Amniotic stem cell (primary cell): ENCODE data around the gene PTPRU.

Experiments
- DNase-seq: peaks from one replicate; lab custom pipeline; 2025; lab: John Stamatoyannopoulos, UW

PTPRU gene

DNA sequence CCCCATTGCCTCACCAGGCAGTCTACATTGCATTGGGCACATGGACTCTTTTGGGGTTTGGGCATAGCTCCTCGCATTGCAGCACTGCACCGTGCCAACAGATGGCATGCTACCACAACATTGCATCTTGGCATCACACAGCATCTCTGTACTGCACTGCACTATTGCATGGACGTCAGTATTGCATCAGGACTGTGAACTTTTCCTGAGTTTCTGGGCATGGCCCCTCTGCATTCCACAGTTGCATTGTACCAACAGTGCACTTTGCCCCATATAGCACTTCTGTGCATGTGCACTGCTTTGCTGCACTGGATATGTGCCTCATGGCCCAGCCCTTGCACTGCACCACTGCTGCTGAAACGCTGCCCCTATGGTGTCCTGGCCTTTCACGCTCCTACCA lies 9.6 kb downstream of the PTPRU start:
- no peak for DNase-seq

DNA sequence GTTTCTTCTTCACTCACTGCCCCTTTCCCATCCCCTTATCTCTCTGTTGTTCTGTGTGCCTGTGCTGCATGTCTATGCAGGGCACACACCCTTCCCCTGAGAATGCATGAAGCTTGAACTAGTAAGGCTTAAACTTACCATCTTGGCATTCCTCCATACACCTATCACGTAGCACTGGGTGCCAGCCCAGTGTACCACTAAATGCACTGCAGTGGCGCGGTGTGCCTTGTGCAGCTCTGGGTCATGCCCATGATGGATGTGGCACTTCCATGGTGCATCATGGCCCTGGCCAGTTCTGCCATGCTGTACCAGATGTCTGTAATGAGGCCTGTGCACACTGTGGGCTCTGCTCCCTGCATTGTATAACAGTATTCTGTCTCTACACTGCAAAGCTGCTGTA lies 10.7 kb downstream of the PTPRU start:
- no peak for DNase-seq

DNA sequence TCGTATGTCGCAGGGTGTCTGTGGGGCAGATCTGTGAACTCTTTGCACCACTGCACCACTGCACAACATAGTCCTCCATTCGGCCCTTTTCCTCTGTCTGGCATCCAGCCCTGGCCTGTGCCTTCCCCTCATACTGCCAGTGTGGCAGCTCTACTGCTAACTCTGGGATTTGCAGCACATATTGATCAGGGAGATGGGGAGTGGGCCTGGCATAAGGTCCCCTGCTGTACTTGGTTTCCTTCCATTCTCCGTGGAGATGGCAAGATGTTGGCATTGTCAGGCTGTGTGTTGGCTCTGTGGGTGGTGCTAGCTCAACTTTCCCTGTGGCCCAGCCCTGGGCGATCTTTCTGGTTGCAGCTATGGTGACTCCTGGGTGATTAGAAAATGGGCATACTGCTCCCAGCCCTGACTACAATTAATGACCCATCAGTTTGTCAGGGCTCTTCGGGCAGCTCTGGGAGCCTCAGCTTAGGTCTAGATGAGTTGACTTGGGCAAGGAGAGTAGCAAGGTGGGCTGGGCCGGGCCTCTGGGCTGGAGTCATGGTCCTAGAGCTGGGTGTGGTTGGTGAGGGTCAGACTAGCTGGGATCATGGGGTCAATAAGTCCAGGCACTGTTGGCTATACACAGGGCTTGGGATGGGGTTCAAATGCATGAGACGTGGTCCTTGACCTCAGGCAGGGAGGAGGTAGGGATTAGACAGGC lies 11.4 kb downstream of the PTPRU start:
- DNase-seq, result no peak

DNA sequence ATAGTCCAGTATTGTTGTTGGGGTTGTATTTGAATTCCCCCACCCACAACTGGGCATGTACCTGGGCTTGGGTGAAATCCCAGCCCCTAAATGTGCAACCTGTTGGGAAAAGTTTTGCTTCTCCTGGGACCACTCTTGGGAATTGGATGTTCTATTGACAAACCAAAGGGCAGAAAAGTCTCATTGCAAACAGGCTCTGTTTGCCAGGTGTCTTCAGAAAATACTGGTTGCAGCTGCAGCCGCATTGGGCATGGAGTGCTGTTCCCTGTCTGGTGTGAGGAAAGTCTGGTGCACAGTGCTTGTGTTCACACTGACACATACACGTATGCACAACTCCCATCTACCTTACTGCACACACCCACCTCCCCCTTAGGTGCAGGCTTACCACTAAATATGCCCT lies 12.1 kb downstream of the PTPRU start:
- DNase-seq, result no peak

DNA sequence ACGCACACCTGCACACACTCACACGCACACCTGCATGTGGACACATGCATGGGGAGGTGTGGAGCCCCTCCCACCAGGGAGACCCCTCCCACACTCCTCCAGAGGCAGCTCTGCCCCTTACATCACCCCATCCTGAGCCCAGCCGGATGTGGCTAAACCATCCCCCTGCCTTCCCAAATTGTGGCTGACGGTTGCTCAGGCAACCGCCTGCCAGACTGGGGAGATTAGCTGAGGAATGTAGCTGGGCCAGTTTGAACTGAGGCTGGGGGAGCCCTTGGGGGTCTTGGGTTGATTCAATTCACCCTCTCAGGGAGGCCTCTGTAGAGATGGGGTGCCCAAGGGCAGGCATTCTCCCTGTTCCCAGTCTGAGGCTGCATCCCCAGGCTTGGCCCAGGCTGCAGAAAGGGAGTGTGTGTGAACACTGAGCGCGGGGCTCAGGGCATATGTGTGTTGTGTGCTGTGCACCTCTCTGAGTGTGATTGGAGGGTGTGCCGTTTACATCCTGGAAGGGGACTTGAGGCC lies 12.9 kb downstream of the PTPRU start:
- DNase-seq, result no peak

GRCh38 chr1:29249951-29250581 lies 13.7 kb downstream of the PTPRU start:
- no peak for DNase-seq

- no peak for DNase-seq
These were observed 15.1 kb downstream of the PTPRU start for GRCh38 chr1:29251164-29252124.

GRCh38 chr1:29253180-29253579 lies 16.9 kb downstream of the PTPRU start:
- no peak for DNase-seq

- no peak for DNase-seq
These were observed 18.0 kb downstream of the PTPRU start for GRCh38 chr1:29254346-29254745.

GRCh38 chr1:29255134-29255666 lies 18.9 kb downstream of the PTPRU start:
- DNase-seq, result no peak

- DNase-seq, result no peak
These were observed 20.1 kb downstream of the PTPRU start for GRCh38 chr1:29256394-29256793.

GRCh38 chr1:29256979-29257804 lies 20.9 kb downstream of the PTPRU start:
- no peak for DNase-seq

DNA sequence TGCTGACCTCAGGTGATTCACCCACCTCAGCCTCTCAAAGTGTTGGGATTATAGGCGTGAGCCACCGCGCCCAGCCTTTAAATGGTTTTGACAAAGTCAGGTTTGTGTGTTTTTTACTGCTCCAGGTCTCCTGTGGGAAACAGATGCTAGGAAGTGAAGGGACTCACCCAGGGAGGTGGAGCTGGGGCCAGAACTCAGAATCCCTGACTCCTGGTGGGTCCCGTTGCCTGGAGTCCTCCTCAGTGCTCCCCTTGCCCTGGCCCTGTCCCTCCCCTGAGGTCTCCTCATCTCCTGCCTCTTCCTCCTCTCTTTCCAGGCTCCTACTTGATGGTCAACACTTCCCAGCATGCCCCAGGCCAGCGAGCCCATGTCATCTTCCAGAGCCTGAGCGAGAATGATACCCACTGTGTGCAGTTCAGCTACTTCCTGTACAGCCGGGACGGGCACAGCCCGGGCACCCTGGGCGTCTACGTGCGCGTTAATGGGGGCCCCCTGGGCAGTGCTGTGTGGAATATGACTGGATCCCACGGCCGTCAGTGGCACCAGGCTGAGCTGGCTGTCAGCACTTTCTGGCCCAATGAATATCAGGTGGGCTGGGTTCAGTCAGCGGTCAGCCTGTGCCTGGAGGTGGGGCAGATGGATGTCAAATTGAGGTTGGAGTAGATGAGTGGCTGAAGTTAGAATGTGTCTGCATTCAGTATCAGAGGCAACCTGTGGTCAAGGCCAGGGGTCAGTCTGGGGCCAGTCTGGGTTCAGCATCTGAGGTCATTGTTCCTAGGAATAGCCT lies 22.1 kb downstream of the PTPRU start:
- no peak for DNase-seq

- DNase-seq, result no peak
These were observed 22.9 kb downstream of the PTPRU start for GRCh38 chr1:29258976-29259801.

- no peak for DNase-seq
These were observed 23.6 kb downstream of the PTPRU start for GRCh38 chr1:29259802-29260441.

GRCh38 chr1:29260531-29260930 lies 24.2 kb downstream of the PTPRU start:
- DNase-seq, result no peak

DNA sequence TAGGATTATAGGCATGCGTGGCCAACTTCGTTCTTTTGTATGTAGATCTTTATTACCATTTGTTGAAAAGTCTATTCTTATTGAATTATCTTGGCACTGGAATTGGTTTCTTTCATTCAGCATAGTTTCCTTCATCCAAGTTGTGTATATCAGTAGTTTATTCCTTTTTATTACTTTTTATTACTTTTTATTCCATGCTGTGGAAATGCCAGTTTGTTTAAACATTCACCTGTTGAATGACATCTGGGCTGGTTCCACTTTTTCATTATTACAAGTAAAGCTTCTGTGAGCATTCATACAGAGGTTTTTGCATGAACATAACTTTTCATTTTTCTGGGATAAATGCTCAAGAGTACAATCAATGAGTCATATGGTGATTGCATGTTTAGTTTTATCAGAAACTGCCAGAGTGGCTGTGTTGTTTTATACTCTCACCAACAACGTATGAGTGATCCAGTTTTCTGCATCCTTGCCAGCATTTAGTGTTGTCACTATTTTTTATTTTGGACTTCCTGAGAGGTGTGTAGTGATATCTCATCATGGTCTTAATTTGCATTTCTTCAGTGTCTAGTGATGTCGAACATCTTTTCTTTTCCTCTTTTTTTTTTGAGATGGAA lies 28.6 kb downstream of the PTPRU start:
- no peak for DNase-seq

DNA sequence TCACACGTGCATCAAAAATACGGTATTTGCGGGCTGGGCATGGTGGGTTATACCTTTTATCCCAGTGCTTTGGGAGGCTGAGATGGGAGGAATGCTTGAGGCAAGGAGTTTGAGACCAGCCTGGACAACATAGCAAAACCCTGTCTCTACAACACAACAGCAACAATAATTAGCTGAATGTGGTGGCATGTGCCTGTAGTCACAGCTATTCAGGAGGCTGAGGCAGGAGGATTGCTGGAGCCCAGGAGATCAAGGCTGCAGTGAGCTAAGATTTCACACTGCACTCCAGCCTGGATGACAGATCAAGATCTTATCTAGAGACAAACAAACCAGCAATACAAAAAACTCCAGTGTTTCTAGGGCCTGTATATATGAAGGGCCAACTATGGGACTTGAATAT lies 30.6 kb downstream of the PTPRU start:
- DNase-seq, result no peak
